ENCODE data around the gene AKR1A1.
"Not testable (repeated sequence)": the region's sequence is repeated elsewhere in the genome, so short reads cannot be mapped to it uniquely, and the experiment has no call there.

Gene AKR1A1

GRCh38 chr1:45550401-45551351, at the start of gene AKR1A1:
Gene AKR1A1 (plus strand): TSS chr1:45550826. CDS start chr1:45561795, 10,969 bp downstream.
- DNase-seq = peak; percentile 88

GRCh38 chr1:45501505-45501859, 49.1 kb upstream of the AKR1A1 start:
- DNase-seq = no peak

GRCh38 chr1:45503462-45504360, 46.9 kb upstream of the AKR1A1 start:
- DNase-seq = no peak

GRCh38 chr1:45507195-45507594, 43.4 kb upstream of the AKR1A1 start:
- DNase-seq = no peak

GRCh38 chr1:45507893-45508292, 42.7 kb upstream of the AKR1A1 start:
- no peak for DNase-seq

GRCh38 chr1:45508295-45509151, 42.1 kb upstream of the AKR1A1 start:
- DNase-seq = no peak

- DNase-seq = no peak
Measured at GRCh38 chr1:45510036-45510971, 40.3 kb upstream of the AKR1A1 start.

- no peak for DNase-seq
Measured at GRCh38 chr1:45510972-45511527, 39.6 kb upstream of the AKR1A1 start.

- peak; percentile 57 for DNase-seq
Measured at GRCh38 chr1:45512641-45513054, 38.0 kb upstream of the AKR1A1 start.

GRCh38 chr1:45513532-45514260, 36.9 kb upstream of the AKR1A1 start:
- not testable (repeated sequence) for DNase-seq

GRCh38 chr1:45516036-45516435, 34.6 kb upstream of the AKR1A1 start:
- no peak for DNase-seq

GRCh38 chr1:45516465-45516864, 34.2 kb upstream of the AKR1A1 start:
- DNase-seq = no peak

GRCh38 chr1:45518366-45518765, 32.3 kb upstream of the AKR1A1 start:
- DNase-seq = not testable (repeated sequence)

GRCh38 chr1:45518910-45519309, 31.7 kb upstream of the AKR1A1 start:
- no peak for DNase-seq

- not testable (repeated sequence) for DNase-seq
Measured at GRCh38 chr1:45519774-45520173, 30.9 kb upstream of the AKR1A1 start.

GRCh38 chr1:45521413-45522323, 29.0 kb upstream of the AKR1A1 start, which contains the start of gene PRDX1:
Gene PRDX1 (minus strand): TSS chr1:45521884. CDS start chr1:45519043, 2,841 bp downstream.
- DNase-seq = peak; percentile 98

GRCh38 chr1:45522324-45523104, 28.1 kb upstream of the AKR1A1 start:
- DNase-seq = no peak

GRCh38 chr1:45523516-45523915, 27.1 kb upstream of the AKR1A1 start:
- DNase-seq = not testable (repeated sequence)

Data from stimulated activated CD4-positive, alpha-beta T cell treated with anti-CD3 and anti-CD28 coated beads, Interleukin-1b, Interleukin-23, amount 100 ng/mL, for 48 hours (primary cell).